WTC11 (cell line): ENCODE results near the gene PCSK1N.

ENCODE experiments used
- CTCF ChIP-seq: fragments of 200-600 bp; IDR thresholded peaks from 2 replicates; pipeline ENCODE4 v1.8.0; 2022; ENCODE audit warnings: antibody characterized with exemption
- ESRRA ChIP-seq: sonication (generic); formaldehyde crosslinking; IDR thresholded peaks from 2 replicates; pipeline ENCODE4 v1.8.1; 2022; ENCODE audit warnings: mild to moderate bottlenecking, missing genetic modification reagents, borderline replicate concordance
- FOXJ3 ChIP-seq: sonication (generic); formaldehyde crosslinking; IDR thresholded peaks from 2 replicates; pipeline ENCODE4 v1.9.0; 2021; ENCODE audit warnings: missing genetic modification reagents, mild to moderate bottlenecking, borderline replicate concordance
- GABPB1 ChIP-seq: sonication (generic); formaldehyde crosslinking; IDR thresholded peaks from 2 replicates; pipeline ENCODE4 v1.8.1; 2023; ENCODE audit warnings: mild to moderate bottlenecking, missing genetic modification reagents
- JUN ChIP-seq: sonication (generic); formaldehyde crosslinking; IDR thresholded peaks from 2 replicates; pipeline ENCODE4 v1.8.0; 2023; ENCODE audit warnings: mild to moderate bottlenecking, missing genetic modification reagents
- MYBL2 ChIP-seq: sonication (generic); formaldehyde crosslinking; IDR thresholded peaks from 2 replicates; pipeline ENCODE4 v1.8.1; 2023; ENCODE audit warnings: mild to moderate bottlenecking, moderate library complexity, missing genetic modification reagents
- NR1H2 ChIP-seq: sonication (generic); formaldehyde crosslinking; IDR thresholded peaks from 2 replicates; pipeline ENCODE4 v1.9.0; 2021; ENCODE audit warnings: mild to moderate bottlenecking, moderate library complexity, missing genetic modification reagents
- NR2C2 ChIP-seq: sonication (generic); formaldehyde crosslinking; IDR thresholded peaks from 2 replicates; pipeline ENCODE4 v1.8.0; 2022; ENCODE audit warnings: mild to moderate bottlenecking, missing genetic modification reagents
- NR3C1 ChIP-seq: sonication (generic); formaldehyde crosslinking; conservative IDR thresholded peaks from 2 replicates; pipeline ENCODE4 v1.8.1; 2023; ENCODE audit warnings: low read depth, mild to moderate bottlenecking, missing genetic modification reagents
- OVOL2 ChIP-seq: fragments of 250-450 bp; sonication (Bioruptor Pico); IDR thresholded peaks from 2 replicates; pipeline ENCODE4 v1.9.0; 2021; ENCODE audit warnings: mild to moderate bottlenecking, borderline replicate concordance
- ZSCAN18 ChIP-seq: fragments of 250-450 bp; sonication (Bioruptor Pico); IDR thresholded peaks from 2 replicates; pipeline ENCODE4 v2.1.2; 2022; ENCODE audit warnings: mild to moderate bottlenecking, moderate library complexity
- TF ChIP-seq, protein P1 (sequence below): sonication (generic); formaldehyde crosslinking; IDR thresholded peaks from 2 replicates; pipeline ENCODE4 v1.8.1; 2022; ENCODE audit warnings: low read depth, mild to moderate bottlenecking, moderate library complexity, missing genetic modification reagents, borderline replicate concordance
- TF ChIP-seq, protein P2 (sequence below): sonication (generic); formaldehyde crosslinking; IDR thresholded peaks from 2 replicates; pipeline ENCODE4 v1.8.1; 2023; ENCODE audit warnings: mild to moderate bottlenecking, missing genetic modification reagents, moderate library complexity

DNA sequence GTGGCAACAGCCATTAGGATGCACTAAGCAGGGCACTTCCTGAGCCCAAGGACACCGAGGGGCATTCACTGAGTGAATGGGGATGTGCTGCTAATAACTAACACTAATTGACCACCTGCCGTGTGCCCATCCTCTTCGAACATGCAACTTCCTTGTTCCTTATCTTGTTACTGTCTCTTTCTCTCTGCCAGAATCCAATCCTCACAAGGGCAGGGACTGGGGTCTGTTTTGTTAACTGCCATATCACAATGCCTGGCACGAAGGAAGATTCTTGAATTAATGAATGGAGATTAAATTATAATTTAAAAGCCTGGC is 7.8 kb downstream of the PCSK1N start:
- no peak for TF ChIP-seq NR3C1
- no peak for TF ChIP-seq CTCF
- TF ChIP-seq FOXJ3 (CRISPR knock-in tag), result no peak
- no peak for TF ChIP-seq NR2C2 (CRISPR knock-in tag)
- no peak for TF ChIP-seq GABPB1 (CRISPR knock-in tag)
- TF ChIP-seq NR1H2 (CRISPR knock-in tag), result no peak
- no peak for TF ChIP-seq OVOL2 (CRISPR knock-in tag)
- TF ChIP-seq, protein P1, sequence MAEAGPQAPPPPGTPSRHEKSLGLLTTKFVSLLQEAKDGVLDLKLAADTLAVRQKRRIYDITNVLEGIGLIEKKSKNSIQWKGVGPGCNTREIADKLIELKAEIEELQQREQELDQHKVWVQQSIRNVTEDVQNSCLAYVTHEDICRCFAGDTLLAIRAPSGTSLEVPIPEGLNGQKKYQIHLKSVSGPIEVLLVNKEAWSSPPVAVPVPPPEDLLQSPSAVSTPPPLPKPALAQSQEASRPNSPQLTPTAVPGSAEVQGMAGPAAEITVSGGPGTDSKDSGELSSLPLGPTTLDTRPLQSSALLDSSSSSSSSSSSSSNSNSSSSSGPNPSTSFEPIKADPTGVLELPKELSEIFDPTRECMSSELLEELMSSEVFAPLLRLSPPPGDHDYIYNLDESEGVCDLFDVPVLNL, result no peak
- TF ChIP-seq MYBL2, result no peak
- TF ChIP-seq JUN, result no peak
- TF ChIP-seq, protein P2, sequence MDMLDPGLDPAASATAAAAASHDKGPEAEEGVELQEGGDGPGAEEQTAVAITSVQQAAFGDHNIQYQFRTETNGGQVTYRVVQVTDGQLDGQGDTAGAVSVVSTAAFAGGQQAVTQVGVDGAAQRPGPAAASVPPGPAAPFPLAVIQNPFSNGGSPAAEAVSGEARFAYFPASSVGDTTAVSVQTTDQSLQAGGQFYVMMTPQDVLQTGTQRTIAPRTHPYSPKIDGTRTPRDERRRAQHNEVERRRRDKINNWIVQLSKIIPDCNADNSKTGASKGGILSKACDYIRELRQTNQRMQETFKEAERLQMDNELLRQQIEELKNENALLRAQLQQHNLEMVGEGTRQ, result no peak
- TF ChIP-seq ESRRA (CRISPR knock-in tag), result no peak
- TF ChIP-seq ZSCAN18 (CRISPR knock-in tag), result no peak
